ENCODE results near the gene SKOR1.

Gene SKOR1

GRCh38 chr15:67819636-67820035 is 5.7 kb upstream of the SKOR1 start:
- CTCF ChIA-PET = no interaction called here
- Mint-ChIP-seq H3K27me3 (peaks cover 88% of the 10 kb centered on the region), H3K9me3 (no peaks in the 10 kb centered on the region), H3K4me1 (peaks cover 21% of the 10 kb centered on the region), H3K27ac (peak overlapping the region; percentile 70), H3K4me3 (no peak overlapping the region), H3K36me3 (peaks cover 8% of the 10 kb centered on the region)
- DNase-seq = no peak

- CTCF ChIA-PET = interaction anchor here (1.0 kb wide), 1 partner anchor 363 kb away, joined by 3 read pairs; no protein-coding TSS in a partner anchor
- no peak for DNase-seq
- Mint-ChIP-seq H3K36me3 (peaks cover 8% of the 10 kb centered on the region), H3K27ac (peak overlapping the region; percentile 70), H3K4me3 (peak overlapping the region; percentile 41), H3K4me1 (peaks cover 24% of the 10 kb centered on the region), H3K9me3 (no peaks in the 10 kb centered on the region), H3K27me3 (peaks cover 88% of the 10 kb centered on the region)
These were observed 5.0 kb upstream of the SKOR1 start for GRCh38 chr15:67820122-67820991.

GRCh38 chr15:67820992-67821783 is 4.1 kb upstream of the SKOR1 start:
- CTCF ChIA-PET = interaction anchor here (1.0 kb wide), 1 partner anchor 364 kb away, joined by 3 read pairs; no protein-coding TSS in a partner anchor
- H3K27me3 Mint-ChIP-seq = peaks cover 92% of the 10 kb centered on the region
- DNase-seq = peak; percentile 61
- H3K4me1 Mint-ChIP-seq = peaks cover 31% of the 10 kb centered on the region
- H3K36me3 Mint-ChIP-seq = peaks cover 9% of the 10 kb centered on the region
- peak overlapping the region; percentile 41 for H3K4me3 Mint-ChIP-seq
- peak overlapping the region; percentile 80 for H3K27ac Mint-ChIP-seq
- no peaks in the 10 kb centered on the region for H3K9me3 Mint-ChIP-seq

GRCh38 chr15:67821784-67822440 is 3.4 kb upstream of the SKOR1 start:
- DNase-seq = no peak
- Mint-ChIP-seq H3K9me3 (no peaks in the 10 kb centered on the region), H3K4me3 (peak overlapping the region; percentile 31), H3K27ac (peak overlapping the region; percentile 80), H3K27me3 (peaks cover 98% of the 10 kb centered on the region), H3K4me1 (peaks cover 34% of the 10 kb centered on the region), H3K36me3 (peaks cover 11% of the 10 kb centered on the region)
- CTCF ChIA-PET = no interaction called here

GRCh38 chr15:67822537-67823313 is 2.6 kb upstream of the SKOR1 start:
- CTCF ChIA-PET = interaction anchor here (2.3 kb wide), 1 partner anchor 13 kb away, joined by 11 read pairs; no protein-coding TSS in a partner anchor
- Mint-ChIP-seq H3K27ac (peak overlapping the region; percentile 75), H3K4me3 (peak overlapping the region; percentile 31), H3K9me3 (no peaks in the 10 kb centered on the region), H3K4me1 (peaks cover 34% of the 10 kb centered on the region), H3K27me3 (peaks cover 98% of the 10 kb centered on the region), H3K36me3 (peaks cover 11% of the 10 kb centered on the region)
- no peak for DNase-seq

DNA sequence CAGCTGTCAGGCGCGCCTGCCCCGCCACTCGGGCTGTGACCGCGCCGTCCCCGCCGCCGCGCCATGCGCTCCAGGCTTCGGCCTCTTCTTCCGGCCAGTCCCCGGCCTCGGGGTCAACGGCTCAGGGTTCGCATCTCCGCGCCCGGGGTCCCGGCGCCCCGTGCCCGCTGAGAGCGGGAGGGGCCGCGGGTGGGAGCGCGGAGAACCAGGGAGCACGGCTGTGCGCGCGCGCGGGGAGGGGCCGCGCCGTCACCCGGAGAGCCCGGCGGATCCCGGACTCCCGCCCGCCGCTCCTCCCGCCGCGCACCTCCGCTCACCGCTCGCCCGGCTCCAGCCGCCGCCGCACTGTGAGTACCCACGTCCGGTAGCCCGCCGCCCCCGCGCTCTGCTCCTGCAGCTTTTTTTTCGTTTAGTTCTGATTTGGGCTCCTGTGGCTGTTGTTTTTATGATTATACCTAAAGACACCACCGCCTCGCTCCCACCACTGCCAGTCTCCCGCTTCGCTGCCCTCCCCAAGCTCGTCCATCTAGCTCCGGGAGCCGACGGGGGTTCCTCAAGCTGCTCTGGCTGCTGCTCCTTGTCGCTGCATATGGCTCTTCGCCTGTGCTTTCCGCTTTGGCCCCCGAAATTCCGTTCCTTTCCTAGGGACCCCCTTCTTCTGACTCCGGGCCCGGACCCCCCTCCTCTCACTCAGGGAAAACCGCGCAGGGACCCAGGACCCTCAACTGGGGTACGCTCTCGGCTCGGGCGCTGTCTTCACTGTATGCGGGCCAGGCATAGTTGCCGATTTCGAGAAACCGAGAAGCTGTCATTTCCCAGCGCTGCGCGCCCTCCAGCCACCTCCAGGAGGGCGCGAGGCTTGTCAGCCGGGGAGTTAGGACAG is 1.8 kb upstream of the SKOR1 start:
- Mint-ChIP-seq H3K9me3 (no peaks in the 10 kb centered on the region), H3K27ac (peak overlapping the region; percentile 75), H3K27me3 (peaks cover 98% of the 10 kb centered on the region), H3K4me3 (peak overlapping the region; percentile 53), H3K4me1 (peaks cover 39% of the 10 kb centered on the region), H3K36me3 (peaks cover 13% of the 10 kb centered on the region)
- no peak for DNase-seq
- CTCF ChIA-PET = interaction anchor here (1.3 to 2.3 kb wide), 2 partner anchors 9 to 12 kb away, joined by 6 to 11 read pairs; no protein-coding TSS in a partner anchor

DNA sequence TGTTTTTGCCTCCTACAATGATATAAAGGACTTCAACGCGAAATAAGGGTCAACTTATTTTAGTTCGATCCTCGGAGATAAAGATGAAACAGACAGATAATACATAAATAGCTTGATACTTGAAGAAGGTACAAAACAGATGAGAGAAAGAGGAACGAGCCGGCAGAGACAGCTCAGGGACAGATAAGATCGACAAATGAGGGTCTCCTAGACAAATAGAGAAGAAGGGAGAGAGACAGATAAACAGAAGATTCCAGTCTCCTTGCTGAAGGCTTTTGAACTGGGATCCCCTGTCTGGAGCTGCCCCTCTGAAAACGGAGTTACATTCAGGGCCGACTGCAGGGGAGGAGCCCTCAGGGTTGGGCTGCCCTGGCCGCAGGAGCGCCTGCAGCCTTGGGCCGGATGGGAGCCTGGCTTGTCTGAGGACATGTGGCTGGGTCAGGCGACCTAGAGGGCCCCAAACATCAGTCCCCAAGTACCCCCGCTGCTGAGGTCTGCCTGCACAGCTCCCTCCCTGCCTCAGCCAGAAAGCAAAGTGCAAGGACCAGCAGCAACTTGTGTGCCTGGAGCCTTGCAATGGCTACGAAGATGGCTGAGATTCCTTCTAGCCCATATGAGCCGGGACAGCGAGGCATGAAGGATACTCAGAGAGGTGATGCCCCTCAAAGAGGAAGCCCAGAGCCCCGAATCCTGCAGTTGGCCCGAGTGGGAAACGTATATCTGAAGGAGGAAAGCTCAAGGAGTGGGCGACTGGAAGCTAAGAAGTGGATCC is 926 bp upstream of the SKOR1 start:
- no peaks in the 10 kb centered on the region for H3K9me3 Mint-ChIP-seq
- peak overlapping the region; percentile 75 for H3K27ac Mint-ChIP-seq
- H3K36me3 Mint-ChIP-seq = peaks cover 13% of the 10 kb centered on the region
- CTCF ChIA-PET = interaction anchor here (1.3 to 2.3 kb wide), 2 partner anchors 8 to 11 kb away, joined by 6 to 11 read pairs; no protein-coding TSS in a partner anchor
- H3K4me3 Mint-ChIP-seq = peak overlapping the region; percentile 53
- peaks cover 98% of the 10 kb centered on the region for H3K27me3 Mint-ChIP-seq
- no peak for DNase-seq
- H3K4me1 Mint-ChIP-seq = peaks cover 45% of the 10 kb centered on the region

DNA sequence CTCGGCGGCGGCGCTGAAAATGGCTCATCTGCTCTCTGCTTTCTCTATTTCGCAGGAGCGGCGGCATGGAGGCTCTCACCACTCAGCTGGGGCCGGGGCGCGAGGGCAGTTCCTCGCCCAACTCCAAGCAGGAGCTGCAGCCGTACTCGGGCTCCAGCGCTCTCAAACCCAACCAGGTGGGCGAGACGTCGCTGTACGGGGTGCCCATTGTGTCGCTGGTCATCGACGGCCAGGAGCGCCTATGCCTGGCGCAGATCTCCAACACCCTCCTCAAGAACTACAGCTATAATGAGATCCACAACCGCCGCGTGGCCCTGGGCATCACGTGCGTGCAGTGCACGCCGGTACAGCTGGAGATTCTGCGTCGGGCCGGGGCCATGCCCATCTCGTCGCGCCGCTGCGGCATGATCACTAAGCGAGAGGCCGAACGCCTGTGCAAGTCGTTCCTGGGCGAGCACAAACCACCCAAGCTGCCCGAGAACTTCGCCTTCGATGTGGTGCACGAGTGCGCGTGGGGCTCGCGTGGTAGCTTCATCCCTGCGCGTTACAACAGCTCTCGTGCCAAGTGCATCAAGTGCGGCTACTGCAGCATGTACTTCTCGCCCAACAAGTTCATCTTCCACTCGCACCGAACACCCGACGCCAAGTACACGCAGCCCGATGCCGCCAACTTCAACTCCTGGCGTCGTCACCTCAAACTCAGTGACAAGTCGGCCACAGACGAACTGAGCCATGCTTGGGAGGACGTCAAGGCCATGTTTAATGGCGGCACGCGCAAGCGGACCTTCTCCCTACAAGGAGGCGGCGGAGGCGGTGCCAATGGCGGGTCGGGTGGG is 790 bp downstream of the SKOR1 start:
- Mint-ChIP-seq H3K36me3 (peaks cover 11% of the 10 kb centered on the region), H3K4me3 (peak overlapping the region; percentile 58), H3K4me1 (peaks cover 52% of the 10 kb centered on the region), H3K27ac (peak overlapping the region; percentile 85), H3K9me3 (no peaks in the 10 kb centered on the region), H3K27me3 (peaks cover 98% of the 10 kb centered on the region)
- CTCF ChIA-PET = no interaction called here
- no peak for DNase-seq

- Mint-ChIP-seq H3K27ac (no peak overlapping the region), H3K4me1 (peaks cover 46% of the 10 kb centered on the region), H3K9me3 (no peaks in the 10 kb centered on the region), H3K27me3 (peaks cover 98% of the 10 kb centered on the region), H3K4me3 (no peak overlapping the region), H3K36me3 (peaks cover 11% of the 10 kb centered on the region)
- no peak for DNase-seq
- CTCF ChIA-PET = no interaction called here
These were observed 1.6 kb downstream of the SKOR1 start for GRCh38 chr15:67826717-67827561.

DNA sequence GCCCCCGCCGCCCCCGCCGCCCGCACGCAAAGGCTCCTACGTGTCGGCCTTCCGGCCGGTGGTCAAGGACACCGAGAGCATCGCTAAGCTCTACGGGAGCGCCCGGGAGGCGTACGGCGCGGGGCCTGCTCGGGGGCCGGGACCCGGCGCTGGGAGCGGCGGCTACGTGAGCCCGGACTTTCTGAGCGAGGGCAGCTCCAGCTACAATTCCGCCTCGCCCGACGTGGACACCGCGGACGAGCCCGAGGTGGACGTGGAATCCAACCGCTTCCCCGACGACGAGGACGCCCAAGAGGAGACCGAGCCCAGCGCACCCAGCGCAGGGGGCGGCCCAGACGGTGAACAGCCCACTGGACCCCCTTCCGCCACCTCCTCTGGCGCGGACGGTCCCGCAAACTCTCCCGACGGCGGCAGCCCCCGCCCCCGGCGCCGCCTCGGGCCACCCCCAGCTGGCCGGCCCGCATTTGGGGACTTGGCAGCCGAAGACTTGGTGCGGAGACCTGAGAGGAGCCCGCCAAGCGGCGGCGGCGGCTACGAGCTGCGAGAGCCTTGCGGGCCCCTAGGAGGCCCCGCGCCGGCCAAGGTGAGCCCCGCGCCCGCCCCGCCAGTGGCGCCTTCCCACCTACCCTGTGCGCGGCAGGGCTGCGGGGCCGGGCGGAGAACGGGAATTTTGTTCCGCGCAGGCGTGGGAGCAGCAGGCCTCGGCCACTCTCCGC is 2.4 kb downstream of the SKOR1 start:
- peaks cover 98% of the 10 kb centered on the region for H3K27me3 Mint-ChIP-seq
- no peak overlapping the region for H3K27ac Mint-ChIP-seq
- CTCF ChIA-PET = no interaction called here
- no peak for DNase-seq
- peaks cover 40% of the 10 kb centered on the region for H3K4me1 Mint-ChIP-seq
- H3K9me3 Mint-ChIP-seq = no peaks in the 10 kb centered on the region
- peaks cover 8% of the 10 kb centered on the region for H3K36me3 Mint-ChIP-seq
- no peak overlapping the region for H3K4me3 Mint-ChIP-seq
